IMR-90 (cell line): ENCODE results near the gene FAT2. TPM values are rescaled to one million over a fixed set of nuclear protein-coding genes. Genes with fewer than 3 reads are reported as not detected.

Experiments used
- ATAC-seq: fragments of 200-7000 bp; cut with Tn5 transposase; 2 replicates; pipeline ENCODE4 v1.9.1; 2020; ENCODE audit warnings: low read depth, mild to moderate bottlenecking, moderate library complexity
- BruUV-seq: library from RNA; stranded (reverse); fragments of 400-500 nt; replicated peaks from 2 replicates; lab custom pipeline; 2021; lab: Mats Ljungman, UMichigan
- CTCF ChIA-PET: fragments of 300-600 bp; formaldehyde crosslinking; extraction: SDS; loops from one replicate; lab custom pipeline; 2021; ENCODE audit warnings: antibody characterized with exemption; lab: Yijun Ruan, JAX
- POLR2A ChIA-PET: fragments of 300-600 bp; sonication (Branson Sonifier 250); formaldehyde crosslinking; loops from one replicate; lab custom pipeline; 2022; ENCODE audit warnings: antibody characterized with exemption; ENCODE audit not compliant: unreplicated experiment; lab: Charles Lee
- DNase-seq: peaks from one replicate; pipeline ENCODE4 v3.0.0; 2013
- H2AFZ ChIP-seq: replicated peaks from 2 replicates; pipeline ENCODE3; 2013; ENCODE audit warnings: low read length, mild to moderate bottlenecking; ENCODE audit not compliant: poor library complexity
- H2AK5ac ChIP-seq: 2 replicates; pipeline ENCODE4 v1.6.1; 2013; ENCODE audit warnings: low read depth, low read length, inconsistent platforms
- H2AK9ac ChIP-seq: replicated peaks from 2 replicates; pipeline ENCODE3; 2013; ENCODE audit warnings: mild to moderate bottlenecking, low read depth, low read length, moderate library complexity; ENCODE audit not compliant: poor library complexity
- H2BK120ac ChIP-seq: 2 replicates; pipeline ENCODE4 v1.6.1; 2013; ENCODE audit warnings: low read depth, low read length, inconsistent platforms
- H2BK15ac ChIP-seq: 3 replicates; pipeline ENCODE4 v1.6.1; 2013; ENCODE audit warnings: low read depth, low read length, inconsistent platforms
- H2BK20ac ChIP-seq: 2 replicates; pipeline ENCODE4 v1.6.1; 2013; ENCODE audit warnings: low read depth, mild to moderate bottlenecking, inconsistent platforms, low read length, moderate library complexity
- H2BK5ac ChIP-seq: 2 replicates; pipeline ENCODE4 v1.6.1; 2013; ENCODE audit warnings: mild to moderate bottlenecking, low read depth, low read length, inconsistent platforms; ENCODE audit not compliant: poor library complexity, severe bottlenecking
- H3K14ac ChIP-seq: replicated peaks from 2 replicates; pipeline ENCODE4 v1.6.1; 2013; ENCODE audit warnings: low read depth, low read length, inconsistent platforms
- H3K18ac ChIP-seq: 2 replicates; pipeline ENCODE4 v1.6.1; 2013; ENCODE audit warnings: low read depth, low read length, control low read depth
- H3K23ac ChIP-seq: 2 replicates; pipeline ENCODE4 v1.6.1; 2013; ENCODE audit warnings: low read depth, low read length, inconsistent platforms
- H3K27ac ChIP-seq: 2 replicates; pipeline ENCODE4 v1.5.1; 2013; ENCODE audit warnings: mild to moderate bottlenecking, control low read depth, low read length; ENCODE audit not compliant: insufficient read depth
- H3K27me3 ChIP-seq: 2 replicates; pipeline ENCODE4 v1.6.1; 2013; ENCODE audit warnings: low read length; ENCODE audit not compliant: control insufficient read depth, insufficient read depth
- H3K36me3 ChIP-seq: 2 replicates; pipeline ENCODE4 v1.6.1; 2013; ENCODE audit warnings: low read length, mixed read lengths; ENCODE audit not compliant: control insufficient read depth, insufficient read depth
- H3K4ac ChIP-seq: 2 replicates; pipeline ENCODE4 v1.6.1; 2013; ENCODE audit warnings: low read depth, low read length, inconsistent platforms
- H3K4me1 ChIP-seq: 2 replicates; pipeline ENCODE4 v1.6.1; 2013; ENCODE audit warnings: low read length, mixed read lengths; ENCODE audit not compliant: control insufficient read depth, insufficient read depth
- H3K4me2 ChIP-seq: 2 replicates; pipeline ENCODE4 v1.6.1; 2013; ENCODE audit warnings: low read depth, mild to moderate bottlenecking, control low read depth, low read length, moderate library complexity
- H3K4me3 ChIP-seq: 2 replicates; pipeline ENCODE4 v1.5.1; 2013; ENCODE audit warnings: low read depth, mild to moderate bottlenecking, control low read depth, low read length, moderate library complexity; ENCODE audit not compliant: insufficient read depth
- H3K56ac ChIP-seq: 2 replicates; pipeline ENCODE4 v1.6.1; 2013; ENCODE audit warnings: low read length, inconsistent platforms; ENCODE audit not compliant: insufficient read depth; ENCODE audit errors: extremely low read depth
- H3K79me1 ChIP-seq, 2 experiments: 2 replicates each; pipeline ENCODE4 v1.6.1; 2013; ENCODE audit warnings: low read length in 2 of 2, inconsistent platforms in 1 of 2, low read depth in 1 of 2
- H3K9ac ChIP-seq: 2 replicates; pipeline ENCODE4 v1.6.1; 2013; ENCODE audit warnings: low read depth, low read length, control low read depth
- H3K9me1 ChIP-seq: 2 replicates; pipeline ENCODE4 v1.6.1; 2013; ENCODE audit warnings: low read length, inconsistent platforms; ENCODE audit not compliant: insufficient read depth
- H3K9me3 ChIP-seq: 2 replicates; pipeline ENCODE4 v1.6.1; 2013; ENCODE audit warnings: low read length; ENCODE audit not compliant: control insufficient read depth, insufficient read depth
- H4K20me1 ChIP-seq: 2 replicates; pipeline ENCODE4 v1.6.1; 2013; ENCODE audit warnings: low read length, inconsistent platforms; ENCODE audit not compliant: insufficient read depth
- H4K5ac ChIP-seq: 2 replicates; pipeline ENCODE4 v1.6.1; 2013; ENCODE audit warnings: mild to moderate bottlenecking, low read depth, low read length, control low read depth
- H4K8ac ChIP-seq, 2 experiments: 2 replicates each; pipeline ENCODE4 v1.6.1; 2013; ENCODE audit warnings: low read depth in 2 of 2, low read length in 2 of 2, control low read depth in 1 of 2, inconsistent platforms in 1 of 2
- H4K91ac ChIP-seq: 2 replicates; pipeline ENCODE4 v1.6.1; 2013; ENCODE audit warnings: low read depth, low read length, inconsistent platforms; ENCODE audit not compliant: insufficient read depth
- BHLHE40 ChIP-seq: fragments of 150-350 bp; IDR thresholded peaks from 2 replicates; pipeline ENCODE4 v1.6.1; 2016; ENCODE audit warnings: mild to moderate bottlenecking, low read depth, low read length
- CEBPB ChIP-seq: IDR thresholded peaks from 2 replicates; pipeline ENCODE4 v1.6.1; 2012; ENCODE audit warnings: low read depth, low read length, improper control_type of control experiment
- CHD1 ChIP-seq: IDR thresholded peaks from 2 replicates; pipeline ENCODE4 v1.6.1; 2012; ENCODE audit warnings: low read depth, low read length, improper control_type of control experiment
- FOS ChIP-seq: fragments of 150-350 bp; IDR thresholded peaks from 2 replicates; pipeline ENCODE4 v1.6.1; 2016; ENCODE audit warnings: low read depth, low read length
- MAFK ChIP-seq: IDR thresholded peaks from 2 replicates; pipeline ENCODE4 v1.6.1; 2012; ENCODE audit warnings: low read depth, low read length, improper control_type of control experiment
- MAZ ChIP-seq: IDR thresholded peaks from 2 replicates; pipeline ENCODE4 v1.6.1; 2012; ENCODE audit warnings: low read depth, mild to moderate bottlenecking, low read length, improper control_type of control experiment, moderate library complexity, borderline replicate concordance
- MXI1 ChIP-seq: IDR thresholded peaks from 2 replicates; pipeline ENCODE4 v1.6.1; 2012; ENCODE audit warnings: low read depth, mild to moderate bottlenecking, low read length, moderate library complexity, borderline replicate concordance
- POLR2A ChIP-seq: IDR thresholded peaks from 2 replicates; pipeline ENCODE4 v1.6.1; 2012; ENCODE audit warnings: mild to moderate bottlenecking, low read depth, low read length
- RAD21 ChIP-seq: IDR thresholded peaks from 2 replicates; pipeline ENCODE4 v1.6.1; 2012; ENCODE audit warnings: low read length, improper control_type of control experiment
- RCOR1 ChIP-seq: IDR thresholded peaks from 2 replicates; pipeline ENCODE4 v1.6.1; 2012; ENCODE audit warnings: mild to moderate bottlenecking, low read length, improper control_type of control experiment; ENCODE audit not compliant: insufficient replicate concordance
- RFX5 ChIP-seq: IDR thresholded peaks from 2 replicates; pipeline ENCODE4 v1.8.0; 2012; ENCODE audit warnings: low read depth, mild to moderate bottlenecking, low read length, moderate library complexity
- SMC3 ChIP-seq: fragments of 150-350 bp; IDR thresholded peaks from 2 replicates; pipeline ENCODE4 v1.6.1; 2016; ENCODE audit warnings: low read depth, mild to moderate bottlenecking, antibody characterized with exemption, low read length, moderate library complexity
- WGBS, 2 experiments: methylation state at CpG; one replicate each; pipeline versions ENCODE4 v1.1.5 to v1.1.7; 2013; ENCODE audit warnings: missing lambda C conversion rate in 2 of 2; ENCODE audit not compliant: insufficient read length in 1 of 2; ENCODE audit errors: extremely low coverage in 2 of 2; 5-methylcytosine and 5-hydroxymethylcytosine counted together
- dilution Hi-C: fragments of 300-500 bp; cut with HindIII; formaldehyde crosslinking; loops from one replicate; pipeline ENCODE4 v1.14.3; 2018; ENCODE audit warnings: low sequenced_read_pairs; ENCODE audit not compliant: unreplicated experiment
- in situ Hi-C: fragments of 300-500 bp; cut with MboI; formaldehyde crosslinking; loops from 3 replicates; pipeline ENCODE4 v1.14.3; 2019; ENCODE audit warnings: low sequenced_read_pairs, inconsistent platforms, mixed read lengths
- intact Hi-C: fragments of 100-400 bp; cut with micrococcal nuclease; formaldehyde crosslinking; loops from 2 replicates; pipeline ENCODE4 v1.10.0; 2022
- polyA plus RNA-seq, 3 experiments: library from polyadenylated mRNA; depleted of rRNA; stranded (reverse); fragments of >200 nt; gene quantifications; 2 replicates each; pipeline ENCODE4 v1.2.3, GENCODE V29; 2012; ENCODE audit warnings: low replicate concordance in 1 of 3
- total RNA-seq: library from RNA; depleted of rRNA; stranded (reverse); fragments of >200 nt; gene quantifications from 2 replicates; pipeline ENCODE4 v1.2.3, GENCODE V29; 2012
- TF ChIP-seq, protein P1 (sequence below): fragments of 150-350 bp; IDR thresholded peaks from 2 replicates; pipeline ENCODE4 v1.6.1; 2016; ENCODE audit warnings: low read depth, mild to moderate bottlenecking, low read length, moderate library complexity, borderline replicate concordance
- TF ChIP-seq, protein P2 (sequence below): conservative IDR thresholded peaks from 2 replicates; pipeline ENCODE4 v1.5.1; 2012; ENCODE audit warnings: mild to moderate bottlenecking, low read depth, low read length, improper control_type of control experiment
- TF ChIP-seq, protein P3 (sequence below): fragments of 150-350 bp; IDR thresholded peaks from 2 replicates; pipeline ENCODE4 v1.6.1; 2017; ENCODE audit warnings: mild to moderate bottlenecking, antibody characterized with exemption, low read length, low read depth

The FAT2 gene
- total and polyA plus RNA-seq, 2 of the 4 experiments (the other 2 are of a cell fraction), result under 0.01 to 0.03 TPM

DNA sequence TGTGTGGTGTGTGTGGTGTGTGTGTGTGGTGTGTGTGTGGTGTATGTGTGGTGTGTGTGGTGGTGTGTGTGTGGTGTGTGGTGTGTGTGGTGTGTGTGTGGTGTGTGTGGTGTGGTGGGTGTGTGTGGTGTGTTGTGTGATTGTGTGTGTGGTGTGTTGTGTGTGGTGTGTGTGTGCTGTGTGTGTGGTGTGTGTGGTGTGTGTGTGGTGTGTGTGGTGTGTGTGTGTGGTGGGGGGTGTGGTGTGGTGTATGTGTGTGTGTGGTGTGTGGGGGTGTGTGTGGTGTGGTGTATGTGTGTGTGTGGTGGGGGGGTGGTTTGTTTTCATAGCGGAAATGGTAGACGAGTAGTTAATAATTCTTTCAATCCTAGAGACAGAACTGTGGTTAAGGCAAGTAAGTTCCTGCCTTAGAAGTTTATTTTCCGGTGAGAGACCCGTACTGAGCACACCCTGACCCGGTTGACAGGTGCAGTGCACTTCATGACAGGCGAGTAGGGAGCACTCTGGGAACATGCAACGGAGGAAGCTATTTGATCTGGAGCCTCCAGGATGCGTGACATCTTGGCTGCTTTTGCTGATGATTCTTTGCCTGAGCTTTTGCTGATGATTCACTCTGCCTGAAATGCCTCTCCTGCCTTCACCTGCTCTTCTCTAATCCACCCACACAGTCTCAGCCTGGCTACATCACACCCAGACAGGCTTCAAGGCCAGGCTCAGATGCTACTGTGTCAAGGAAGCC, 21.7 kb upstream of the FAT2 start:
- no peak overlapping the region for H3K56ac ChIP-seq
- no peak overlapping the region for H3K4ac ChIP-seq
- H3K4me3 ChIP-seq, result no peak overlapping the region
- H4K91ac ChIP-seq, result no peak overlapping the region
- no peaks in the 10 kb centered on the region for H3K36me3 ChIP-seq
- H4K8ac ChIP-seq, result no peak overlapping the region
- dilution Hi-C loops, result no loop called here
- no peak overlapping the region for H3K18ac ChIP-seq
- TF ChIP-seq MXI1 (no peak), FOS (no peak), SMC3 (no peak), MAFK (no peak), CHD1 (no peak), POLR2A (no peak), BHLHE40 (no peak), MAZ (no peak), RFX5 (no peak), RCOR1 (no peak), RAD21 (no peak), CEBPB (no peak)
- TF ChIP-seq, protein P1, sequence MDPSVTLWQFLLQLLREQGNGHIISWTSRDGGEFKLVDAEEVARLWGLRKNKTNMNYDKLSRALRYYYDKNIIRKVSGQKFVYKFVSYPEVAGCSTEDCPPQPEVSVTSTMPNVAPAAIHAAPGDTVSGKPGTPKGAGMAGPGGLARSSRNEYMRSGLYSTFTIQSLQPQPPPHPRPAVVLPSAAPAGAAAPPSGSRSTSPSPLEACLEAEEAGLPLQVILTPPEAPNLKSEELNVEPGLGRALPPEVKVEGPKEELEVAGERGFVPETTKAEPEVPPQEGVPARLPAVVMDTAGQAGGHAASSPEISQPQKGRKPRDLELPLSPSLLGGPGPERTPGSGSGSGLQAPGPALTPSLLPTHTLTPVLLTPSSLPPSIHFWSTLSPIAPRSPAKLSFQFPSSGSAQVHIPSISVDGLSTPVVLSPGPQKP, result no peak
- TF ChIP-seq, protein P2, sequence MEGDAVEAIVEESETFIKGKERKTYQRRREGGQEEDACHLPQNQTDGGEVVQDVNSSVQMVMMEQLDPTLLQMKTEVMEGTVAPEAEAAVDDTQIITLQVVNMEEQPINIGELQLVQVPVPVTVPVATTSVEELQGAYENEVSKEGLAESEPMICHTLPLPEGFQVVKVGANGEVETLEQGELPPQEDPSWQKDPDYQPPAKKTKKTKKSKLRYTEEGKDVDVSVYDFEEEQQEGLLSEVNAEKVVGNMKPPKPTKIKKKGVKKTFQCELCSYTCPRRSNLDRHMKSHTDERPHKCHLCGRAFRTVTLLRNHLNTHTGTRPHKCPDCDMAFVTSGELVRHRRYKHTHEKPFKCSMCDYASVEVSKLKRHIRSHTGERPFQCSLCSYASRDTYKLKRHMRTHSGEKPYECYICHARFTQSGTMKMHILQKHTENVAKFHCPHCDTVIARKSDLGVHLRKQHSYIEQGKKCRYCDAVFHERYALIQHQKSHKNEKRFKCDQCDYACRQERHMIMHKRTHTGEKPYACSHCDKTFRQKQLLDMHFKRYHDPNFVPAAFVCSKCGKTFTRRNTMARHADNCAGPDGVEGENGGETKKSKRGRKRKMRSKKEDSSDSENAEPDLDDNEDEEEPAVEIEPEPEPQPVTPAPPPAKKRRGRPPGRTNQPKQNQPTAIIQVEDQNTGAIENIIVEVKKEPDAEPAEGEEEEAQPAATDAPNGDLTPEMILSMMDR, result no peak
- TF ChIP-seq, protein P3, sequence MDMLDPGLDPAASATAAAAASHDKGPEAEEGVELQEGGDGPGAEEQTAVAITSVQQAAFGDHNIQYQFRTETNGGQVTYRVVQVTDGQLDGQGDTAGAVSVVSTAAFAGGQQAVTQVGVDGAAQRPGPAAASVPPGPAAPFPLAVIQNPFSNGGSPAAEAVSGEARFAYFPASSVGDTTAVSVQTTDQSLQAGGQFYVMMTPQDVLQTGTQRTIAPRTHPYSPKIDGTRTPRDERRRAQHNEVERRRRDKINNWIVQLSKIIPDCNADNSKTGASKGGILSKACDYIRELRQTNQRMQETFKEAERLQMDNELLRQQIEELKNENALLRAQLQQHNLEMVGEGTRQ, result no peak
- H3K9me3 ChIP-seq, result no peaks in the 10 kb centered on the region
- no peak overlapping the region for H4K5ac ChIP-seq
- intact Hi-C loops, result no loop called here
- H2BK20ac ChIP-seq, result no peak overlapping the region
- peaks cover 2% of the 10 kb centered on the region; the same call in 1 of the 2 replicates for H3K27me3 ChIP-seq
- no TSS peak for BruUV-seq
- H3K14ac ChIP-seq, result no peak overlapping the region
- no peak overlapping the region for H2BK120ac ChIP-seq
- H2AFZ ChIP-seq, result no peak overlapping the region
- no peaks in the 10 kb centered on the region for H3K79me1 ChIP-seq
- DNase-seq, result peak; percentile 11
- H3K4me1 ChIP-seq, result no peaks in the 10 kb centered on the region
- 60% methylated on average over 3 of the region's 8 CpGs; no CpG with 5 or more reads in 1 of the 2 experiments for WGBS, 2 experiments
- H3K27ac ChIP-seq, result no peak overlapping the region
- no peaks in the 10 kb centered on the region for H3K9me1 ChIP-seq
- no peak overlapping the region for H2BK15ac ChIP-seq
- ChIA-PET POLR2A (no interaction called here), CTCF (no interaction called here)
- H2AK9ac ChIP-seq, result no peak overlapping the region
- no peak overlapping the region for H2AK5ac ChIP-seq
- no peak overlapping the region for H3K4me2 ChIP-seq
- in situ Hi-C loops, result no loop called here
- no peaks in the 10 kb centered on the region for H4K20me1 ChIP-seq
- H3K23ac ChIP-seq, result no peak overlapping the region
- no peak for ATAC-seq
- no peak overlapping the region for H3K9ac ChIP-seq
- H2BK5ac ChIP-seq, result peak overlapping the region; percentile 83
